Lung (tissue), 12 donors: ENCODE results near the gene TENM4. TPM values are rescaled to one million over a fixed set of nuclear protein-coding genes. Genes with fewer than 3 reads are reported as not detected.

ENCODE experiments used
- ATAC-seq: fragments of 200-7000 bp; cut with Tn5 transposase; one replicate; pipeline ENCODE4 v1.9.1; 2020; ENCODE audit warnings: moderate number of reproducible peaks; ENCODE audit not compliant: insufficient read depth, low FRiP score
- DNase-seq, 3 donors: peaks; one replicate each; pipeline ENCODE4 v3.0.0-alpha.2; 2013 to 2017
- H3K27ac ChIP-seq, 2 donors: one replicate each; pipeline ENCODE4 v1.5.1; 2013; ENCODE audit warnings: mild to moderate bottlenecking in 2 of 2, moderate library complexity in 2 of 2, control low read depth in 1 of 2, inconsistent platforms in 1 of 2, low read depth in 1 of 2, low read length in 1 of 2
- H3K27me3 ChIP-seq, 3 donors: one replicate each; pipeline ENCODE4 v1.5.1; 2013; ENCODE audit warnings: low read length in 2 of 3; ENCODE audit not compliant: control insufficient read depth in 3 of 3, insufficient read depth in 3 of 3
- H3K36me3 ChIP-seq, 4 donors: one replicate each; pipeline ENCODE4 v1.5.1; 2013; ENCODE audit warnings: low read length in 4 of 4, mild to moderate bottlenecking in 1 of 4, moderate library complexity in 1 of 4; ENCODE audit not compliant: control insufficient read depth in 4 of 4, insufficient read depth in 4 of 4
- H3K4me1 ChIP-seq, 5 donors: one replicate each; pipeline ENCODE4 v1.5.1; 2013; ENCODE audit warnings: low read length in 5 of 5, mild to moderate bottlenecking in 2 of 5, moderate library complexity in 1 of 5; ENCODE audit not compliant: control insufficient read depth in 5 of 5, insufficient read depth in 5 of 5
- H3K4me3 ChIP-seq: one replicate; pipeline ENCODE4 v1.5.1; 2013; ENCODE audit warnings: mild to moderate bottlenecking, control low read depth, moderate library complexity
- H3K9ac ChIP-seq, 2 donors: one replicate each; pipeline ENCODE4 v1.5.1; 2013; ENCODE audit warnings: low read length in 2 of 2, control low read depth in 1 of 2; ENCODE audit not compliant: insufficient read depth in 1 of 2
- H3K9me3 ChIP-seq, 4 donors: one replicate each; pipeline ENCODE4 v1.5.1; 2013; ENCODE audit warnings: low read length in 3 of 4, mild to moderate bottlenecking in 1 of 4, moderate library complexity in 1 of 4; ENCODE audit not compliant: control insufficient read depth in 4 of 4, insufficient read depth in 3 of 4
- WGBS, 2 donors: extraction: QIAGEN DNeasy Blood & Tissue Kit; methylation state at CpG; one replicate each; pipeline ENCODE4 v1.1.7; 2013; 5-methylcytosine and 5-hydroxymethylcytosine counted together
- polyA plus RNA-seq, 2 donors: library from polyadenylated mRNA; stranded (reverse); fragments of 200-250 nt; gene quantifications; one replicate each; pipeline ENCODE4 v1.2.1, GENCODE V29; 2013
- total RNA-seq, 2 donors: library from RNA; depleted of rRNA in 1 of 2; stranded (reverse); fragments of >200 nt in 1 of 2; gene quantifications; one replicate each; pipeline ENCODE4 v1.2.1, GENCODE V29; 2014 to 2021
- TF ChIP-seq, protein P1 (sequence below): IDR thresholded peaks from 2 replicates; pipeline ENCODE4 v1.5.1; 2012; ENCODE audit warnings: mild to moderate bottlenecking; ENCODE audit errors: control extremely low read depth, extremely low read depth
- donor health status: control.
- donor health status: control.
- donor health status: Bipolar disorder and iron deficiency.
- donor health status: healthy.
- donor health status: DM: yes; HTN: yes; CAD: no.

TENM4 gene
- total and polyA plus RNA-seq, 4 donors, result 0.28 to 16.4 (median 3.2) TPM

DNA sequence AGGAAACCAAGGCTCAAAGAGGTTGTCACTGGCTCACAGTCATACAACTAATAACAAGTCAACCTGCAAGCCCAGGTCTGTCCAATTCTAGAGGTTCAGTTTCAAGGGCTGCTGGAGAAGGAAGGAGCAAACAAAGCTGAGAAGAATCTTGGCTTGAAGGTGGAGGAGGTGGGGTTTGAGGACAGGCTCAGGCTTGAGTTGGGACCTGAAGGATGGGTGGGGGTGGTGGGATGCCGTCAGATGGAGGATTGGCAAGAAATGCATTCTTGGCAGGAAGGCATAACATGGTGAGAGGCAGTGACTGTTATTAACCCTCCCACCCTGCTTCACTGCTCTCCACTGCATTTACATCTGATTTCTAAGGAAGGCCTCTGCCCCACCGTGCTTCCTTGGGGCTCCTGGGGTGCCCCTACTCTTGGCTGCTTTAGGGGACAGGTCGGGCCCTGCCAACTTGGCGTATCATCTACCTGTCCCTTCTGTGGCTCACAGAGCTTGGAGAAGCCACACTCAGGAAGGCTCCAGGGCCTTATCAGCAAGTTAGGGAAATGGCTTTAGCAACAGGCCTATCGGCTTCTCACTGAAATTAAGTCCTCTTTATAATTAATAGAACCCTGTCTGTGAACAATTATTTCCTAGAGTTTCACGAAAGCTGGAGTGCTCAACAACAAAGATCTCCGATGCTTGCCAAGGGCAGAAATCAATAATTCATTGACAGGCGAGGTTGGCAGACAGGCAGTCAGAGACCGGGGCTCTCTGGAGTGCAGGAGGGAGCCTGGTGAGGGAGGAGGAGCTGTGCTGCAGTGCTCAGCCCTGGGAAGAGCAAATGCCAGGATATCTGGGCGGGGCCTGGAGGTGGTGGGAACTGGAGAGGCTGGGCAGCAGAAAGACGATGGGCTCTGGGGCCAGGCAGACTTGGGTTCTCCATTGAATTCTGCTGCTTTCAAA, 781.2 kb downstream of the TENM4 start:
- DNase-seq (no peak), ATAC-seq (no peak)
- TF ChIP-seq, protein P1, sequence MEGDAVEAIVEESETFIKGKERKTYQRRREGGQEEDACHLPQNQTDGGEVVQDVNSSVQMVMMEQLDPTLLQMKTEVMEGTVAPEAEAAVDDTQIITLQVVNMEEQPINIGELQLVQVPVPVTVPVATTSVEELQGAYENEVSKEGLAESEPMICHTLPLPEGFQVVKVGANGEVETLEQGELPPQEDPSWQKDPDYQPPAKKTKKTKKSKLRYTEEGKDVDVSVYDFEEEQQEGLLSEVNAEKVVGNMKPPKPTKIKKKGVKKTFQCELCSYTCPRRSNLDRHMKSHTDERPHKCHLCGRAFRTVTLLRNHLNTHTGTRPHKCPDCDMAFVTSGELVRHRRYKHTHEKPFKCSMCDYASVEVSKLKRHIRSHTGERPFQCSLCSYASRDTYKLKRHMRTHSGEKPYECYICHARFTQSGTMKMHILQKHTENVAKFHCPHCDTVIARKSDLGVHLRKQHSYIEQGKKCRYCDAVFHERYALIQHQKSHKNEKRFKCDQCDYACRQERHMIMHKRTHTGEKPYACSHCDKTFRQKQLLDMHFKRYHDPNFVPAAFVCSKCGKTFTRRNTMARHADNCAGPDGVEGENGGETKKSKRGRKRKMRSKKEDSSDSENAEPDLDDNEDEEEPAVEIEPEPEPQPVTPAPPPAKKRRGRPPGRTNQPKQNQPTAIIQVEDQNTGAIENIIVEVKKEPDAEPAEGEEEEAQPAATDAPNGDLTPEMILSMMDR, result no peak
- Histone ChIP-seq H3K27ac (no peak overlapping the region), H3K4me3 (no peak overlapping the region), H3K4me1 (no peaks in the 10 kb centered on the region), H3K9me3 (no peaks in the 10 kb centered on the region), H3K9ac (no peak overlapping the region), H3K27me3 (no peaks in the 10 kb centered on the region), H3K36me3 (peaks cover 0 to 4% (median 0%) of the 10 kb centered on the region in 4 donors)
- WGBS, 2 donors, result 70 to 73% methylated on average over 11 of the region's 11 CpGs

DNA sequence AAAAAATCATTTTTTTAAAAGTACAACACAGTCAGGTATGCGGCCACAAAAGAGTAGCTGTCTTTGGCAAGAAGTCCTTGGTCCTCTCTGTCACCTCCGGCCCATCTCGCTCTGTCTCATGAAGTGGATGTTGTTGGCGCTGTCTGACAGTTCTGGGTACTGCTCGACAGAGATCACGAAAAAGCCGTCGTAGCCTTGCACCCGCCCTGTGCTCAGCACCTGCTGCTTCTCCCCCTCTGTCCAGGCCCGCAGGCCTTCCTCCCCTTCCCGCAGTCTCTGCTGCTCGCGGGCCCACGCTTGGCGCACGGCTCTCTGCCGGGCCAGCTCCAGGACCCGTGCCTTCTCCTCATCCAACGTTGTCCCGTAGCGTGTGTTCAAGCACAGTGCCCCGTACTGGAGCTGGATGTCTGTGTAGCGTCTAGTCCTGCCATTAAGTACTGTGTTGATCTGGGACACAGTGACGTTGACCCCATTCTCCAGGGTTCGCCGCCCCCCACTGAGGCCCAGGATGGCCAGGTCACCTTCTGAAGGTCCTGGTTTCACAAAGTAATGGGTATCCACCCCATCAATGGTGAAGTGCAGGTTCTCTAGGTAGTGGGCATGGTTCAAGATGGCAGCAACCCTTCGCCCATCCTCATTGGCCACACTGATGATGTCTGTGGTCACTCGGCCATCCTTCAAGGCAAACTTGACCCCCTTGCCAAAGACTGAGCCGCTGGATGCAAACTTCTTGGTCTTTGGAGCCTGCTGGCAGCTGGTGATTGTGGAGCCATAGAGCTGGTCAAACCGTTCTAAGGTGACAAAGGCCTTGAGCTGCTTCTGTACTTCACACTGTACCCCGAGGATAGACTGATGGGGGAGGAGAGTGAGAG, 782.6 kb downstream of the TENM4 start:
- H3K4me1 ChIP-seq, result no peaks in the 10 kb centered on the region
- no peak overlapping the region for H3K27ac ChIP-seq
- no peak overlapping the region for H3K4me3 ChIP-seq
- H3K36me3 ChIP-seq, result peaks cover 0 to 4% (median 0%) of the 10 kb centered on the region in 4 donors
- ATAC-seq, result no peak
- no peaks in the 10 kb centered on the region for H3K9me3 ChIP-seq
- no peaks in the 10 kb centered on the region for H3K27me3 ChIP-seq
- H3K9ac ChIP-seq, result no peak overlapping the region
- 95% methylated on average over 31 of the region's 31 CpGs for WGBS, 2 donors
- DNase-seq, result no peak
- TF ChIP-seq, protein P1, result no peak

DNA sequence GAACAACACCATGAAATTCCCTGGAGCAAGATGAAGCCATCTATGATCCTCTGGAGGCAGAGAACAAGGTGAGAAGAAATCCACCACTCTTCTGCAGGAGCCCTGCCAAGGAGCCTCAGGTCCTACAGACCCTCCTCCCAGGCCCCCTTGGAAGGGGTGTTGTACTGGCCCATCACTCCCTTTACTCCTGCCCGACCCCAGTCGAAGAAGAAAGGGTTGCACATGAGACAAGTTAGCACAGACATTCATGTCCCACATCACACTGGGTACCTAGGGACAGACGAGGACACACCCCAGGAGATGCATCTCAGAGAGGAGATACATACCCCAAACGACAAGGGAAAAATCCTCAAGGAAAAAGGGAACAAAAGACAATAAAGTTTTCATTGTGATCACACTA, 783.4 kb downstream of the TENM4 start:
- H3K9ac ChIP-seq, result no peak overlapping the region
- 83 to 86% methylated on average over 4 of the region's 4 CpGs for WGBS, 2 donors
- no peak for ATAC-seq
- no peaks in the 10 kb centered on the region for H3K4me1 ChIP-seq
- DNase-seq, result no peak
- no peaks in the 10 kb centered on the region for H3K27me3 ChIP-seq
- TF ChIP-seq, protein P1, result no peak
- no peak overlapping the region for H3K27ac ChIP-seq
- no peak overlapping the region for H3K4me3 ChIP-seq
- peaks cover 0 to 4% (median 0%) of the 10 kb centered on the region in 4 donors for H3K36me3 ChIP-seq
- no peaks in the 10 kb centered on the region for H3K9me3 ChIP-seq
